Measurements from ENCODE around the gene HLA-DOA.

HLA-DOA gene

GRCh38 chr6:32977272-32977952, 32.0 kb downstream of the HLA-DOA start:
- H3K4me3 ChIP-seq (ENCODE audit: severe bottlenecking) = no peak overlapping the region
- H3K4me1 ChIP-seq (ENCODE audit: insufficient read depth, poor library complexity, severe bottlenecking) = no peaks in the 10 kb centered on the region
- H3K36me3 ChIP-seq (ENCODE audit: low read depth) = peaks cover 93% of the 10 kb centered on the region
- H3K9me3 ChIP-seq (ENCODE audit: severe bottlenecking) = no peaks in the 10 kb centered on the region
- ATAC-seq (ENCODE audit: low read depth) = no peak
- no peaks in the 10 kb centered on the region for H3K27me3 ChIP-seq (ENCODE audit: insufficient read depth, poor library complexity, severe bottlenecking)
- no peak for DNase-seq (ENCODE audit: low spot score)
- peak overlapping the region; percentile 13 for H3K27ac ChIP-seq (ENCODE audit: poor library complexity, severe bottlenecking)
- no peak for TF ChIP-seq CTCF (IDR thresholded peaks at IDR 0.05; ENCODE audit: poor library complexity, severe bottlenecking)

- no peak for TF ChIP-seq CTCF (IDR thresholded peaks at IDR 0.05; ENCODE audit: poor library complexity, severe bottlenecking)
- Histone ChIP-seq H3K4me3 (ENCODE audit: severe bottlenecking) (no peak overlapping the region), H3K27me3 (ENCODE audit: insufficient read depth, poor library complexity, severe bottlenecking) (no peaks in the 10 kb centered on the region), H3K4me1 (ENCODE audit: insufficient read depth, poor library complexity, severe bottlenecking) (no peaks in the 10 kb centered on the region), H3K27ac (ENCODE audit: poor library complexity, severe bottlenecking) (peak overlapping the region; percentile 13), H3K36me3 (ENCODE audit: low read depth) (peaks cover 95% of the 10 kb centered on the region), H3K9me3 (ENCODE audit: severe bottlenecking) (no peaks in the 10 kb centered on the region)
- no peak for ATAC-seq (ENCODE audit: low read depth)
- DNase-seq (ENCODE audit: low spot score) = no peak
These were observed 32.9 kb downstream of the HLA-DOA start for GRCh38 chr6:32976334-32977069.

GRCh38 chr6:32975886-32976285, 33.5 kb downstream of the HLA-DOA start:
- Histone ChIP-seq H3K27ac (ENCODE audit: poor library complexity, severe bottlenecking) (peak overlapping the region; percentile 13), H3K4me3 (ENCODE audit: severe bottlenecking) (no peak overlapping the region)
- DNase-seq (ENCODE audit: low spot score) = no peak

GRCh38 chr6:32974541-32975308, 34.7 kb downstream of the HLA-DOA start:
- no peaks in the 10 kb centered on the region for H3K9me3 ChIP-seq (ENCODE audit: severe bottlenecking)
- no peak for TF ChIP-seq CTCF (IDR thresholded peaks at IDR 0.05; ENCODE audit: poor library complexity, severe bottlenecking)
- peak overlapping the region; percentile 60 for H3K4me3 ChIP-seq (ENCODE audit: severe bottlenecking)
- no peak for ATAC-seq (ENCODE audit: low read depth)
- peaks cover 85% of the 10 kb centered on the region for H3K36me3 ChIP-seq (ENCODE audit: low read depth)
- H3K27me3 ChIP-seq (ENCODE audit: insufficient read depth, poor library complexity, severe bottlenecking) = no peaks in the 10 kb centered on the region
- no peak for DNase-seq (ENCODE audit: low spot score)
- peak overlapping the region; percentile 99 for H3K27ac ChIP-seq (ENCODE audit: poor library complexity, severe bottlenecking)
- no peaks in the 10 kb centered on the region for H3K4me1 ChIP-seq (ENCODE audit: insufficient read depth, poor library complexity, severe bottlenecking)

More at GRCh38 chr6:32975886-32976285, 33.5 kb downstream of the HLA-DOA start:
- no peaks in the 10 kb centered on the region for H3K9me3 ChIP-seq (ENCODE audit: severe bottlenecking)
- no peaks in the 10 kb centered on the region for H3K27me3 ChIP-seq (ENCODE audit: insufficient read depth, poor library complexity, severe bottlenecking)
- H3K36me3 ChIP-seq (ENCODE audit: low read depth) = peaks cover 94% of the 10 kb centered on the region
- ATAC-seq (ENCODE audit: low read depth) = no peak
- H3K4me1 ChIP-seq (ENCODE audit: insufficient read depth, poor library complexity, severe bottlenecking) = no peaks in the 10 kb centered on the region
- no peak for TF ChIP-seq CTCF (IDR thresholded peaks at IDR 0.05; ENCODE audit: poor library complexity, severe bottlenecking)
